ENCODE data around the gene FLT4.

DNA sequence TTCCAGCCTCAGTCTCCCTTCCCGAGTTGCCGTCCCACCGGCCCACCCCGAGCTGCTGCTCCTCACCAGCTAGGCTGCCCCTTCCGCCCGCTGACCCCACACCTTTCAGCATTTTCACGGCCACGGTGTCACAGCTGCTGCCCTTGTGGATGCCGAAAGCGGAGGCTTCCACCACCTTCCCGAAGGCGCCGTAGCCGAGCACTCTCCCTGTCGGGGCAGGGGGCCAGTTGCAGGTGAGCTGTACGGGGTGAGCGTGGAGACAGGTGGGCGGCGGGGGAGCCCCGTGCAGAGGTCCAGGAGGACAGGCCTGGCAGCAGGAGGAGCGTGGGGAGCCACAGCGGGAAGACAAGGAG lies 29.9 kb downstream of the FLT4 start:
- TF ChIP-seq ESRRA (IDR thresholded peaks at IDR 0.05; ENCODE audit: borderline replicate concordance, low read length) (no peak), RAD21 (conservative IDR thresholded peaks at IDR 0.05 in 1 of 2, IDR thresholded peaks at IDR 0.05 in 1 of 2) (no peak), NR3C1 (IDR thresholded peaks at IDR 0.05) (no peak), CHD2 (IDR thresholded peaks at IDR 0.05; ENCODE audit: low read length, partially characterized antibody) (no peak), EP300 (IDR thresholded peaks at IDR 0.05) (no peak)
- TF ChIP-seq, protein P1, sequence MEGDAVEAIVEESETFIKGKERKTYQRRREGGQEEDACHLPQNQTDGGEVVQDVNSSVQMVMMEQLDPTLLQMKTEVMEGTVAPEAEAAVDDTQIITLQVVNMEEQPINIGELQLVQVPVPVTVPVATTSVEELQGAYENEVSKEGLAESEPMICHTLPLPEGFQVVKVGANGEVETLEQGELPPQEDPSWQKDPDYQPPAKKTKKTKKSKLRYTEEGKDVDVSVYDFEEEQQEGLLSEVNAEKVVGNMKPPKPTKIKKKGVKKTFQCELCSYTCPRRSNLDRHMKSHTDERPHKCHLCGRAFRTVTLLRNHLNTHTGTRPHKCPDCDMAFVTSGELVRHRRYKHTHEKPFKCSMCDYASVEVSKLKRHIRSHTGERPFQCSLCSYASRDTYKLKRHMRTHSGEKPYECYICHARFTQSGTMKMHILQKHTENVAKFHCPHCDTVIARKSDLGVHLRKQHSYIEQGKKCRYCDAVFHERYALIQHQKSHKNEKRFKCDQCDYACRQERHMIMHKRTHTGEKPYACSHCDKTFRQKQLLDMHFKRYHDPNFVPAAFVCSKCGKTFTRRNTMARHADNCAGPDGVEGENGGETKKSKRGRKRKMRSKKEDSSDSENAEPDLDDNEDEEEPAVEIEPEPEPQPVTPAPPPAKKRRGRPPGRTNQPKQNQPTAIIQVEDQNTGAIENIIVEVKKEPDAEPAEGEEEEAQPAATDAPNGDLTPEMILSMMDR (IDR thresholded peaks at IDR 0.05) = no peak
- TF ChIP-seq, protein P2, sequence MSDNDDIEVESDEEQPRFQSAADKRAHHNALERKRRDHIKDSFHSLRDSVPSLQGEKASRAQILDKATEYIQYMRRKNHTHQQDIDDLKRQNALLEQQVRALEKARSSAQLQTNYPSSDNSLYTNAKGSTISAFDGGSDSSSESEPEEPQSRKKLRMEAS (IDR thresholded peaks at IDR 0.05) = no peak
- TF ChIP-seq, protein P3, sequence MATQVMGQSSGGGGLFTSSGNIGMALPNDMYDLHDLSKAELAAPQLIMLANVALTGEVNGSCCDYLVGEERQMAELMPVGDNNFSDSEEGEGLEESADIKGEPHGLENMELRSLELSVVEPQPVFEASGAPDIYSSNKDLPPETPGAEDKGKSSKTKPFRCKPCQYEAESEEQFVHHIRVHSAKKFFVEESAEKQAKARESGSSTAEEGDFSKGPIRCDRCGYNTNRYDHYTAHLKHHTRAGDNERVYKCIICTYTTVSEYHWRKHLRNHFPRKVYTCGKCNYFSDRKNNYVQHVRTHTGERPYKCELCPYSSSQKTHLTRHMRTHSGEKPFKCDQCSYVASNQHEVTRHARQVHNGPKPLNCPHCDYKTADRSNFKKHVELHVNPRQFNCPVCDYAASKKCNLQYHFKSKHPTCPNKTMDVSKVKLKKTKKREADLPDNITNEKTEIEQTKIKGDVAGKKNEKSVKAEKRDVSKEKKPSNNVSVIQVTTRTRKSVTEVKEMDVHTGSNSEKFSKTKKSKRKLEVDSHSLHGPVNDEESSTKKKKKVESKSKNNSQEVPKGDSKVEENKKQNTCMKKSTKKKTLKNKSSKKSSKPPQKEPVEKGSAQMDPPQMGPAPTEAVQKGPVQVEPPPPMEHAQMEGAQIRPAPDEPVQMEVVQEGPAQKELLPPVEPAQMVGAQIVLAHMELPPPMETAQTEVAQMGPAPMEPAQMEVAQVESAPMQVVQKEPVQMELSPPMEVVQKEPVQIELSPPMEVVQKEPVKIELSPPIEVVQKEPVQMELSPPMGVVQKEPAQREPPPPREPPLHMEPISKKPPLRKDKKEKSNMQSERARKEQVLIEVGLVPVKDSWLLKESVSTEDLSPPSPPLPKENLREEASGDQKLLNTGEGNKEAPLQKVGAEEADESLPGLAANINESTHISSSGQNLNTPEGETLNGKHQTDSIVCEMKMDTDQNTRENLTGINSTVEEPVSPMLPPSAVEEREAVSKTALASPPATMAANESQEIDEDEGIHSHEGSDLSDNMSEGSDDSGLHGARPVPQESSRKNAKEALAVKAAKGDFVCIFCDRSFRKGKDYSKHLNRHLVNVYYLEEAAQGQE (IDR thresholded peaks at IDR 0.05) = no peak
- TF ChIP-seq, protein P4, sequence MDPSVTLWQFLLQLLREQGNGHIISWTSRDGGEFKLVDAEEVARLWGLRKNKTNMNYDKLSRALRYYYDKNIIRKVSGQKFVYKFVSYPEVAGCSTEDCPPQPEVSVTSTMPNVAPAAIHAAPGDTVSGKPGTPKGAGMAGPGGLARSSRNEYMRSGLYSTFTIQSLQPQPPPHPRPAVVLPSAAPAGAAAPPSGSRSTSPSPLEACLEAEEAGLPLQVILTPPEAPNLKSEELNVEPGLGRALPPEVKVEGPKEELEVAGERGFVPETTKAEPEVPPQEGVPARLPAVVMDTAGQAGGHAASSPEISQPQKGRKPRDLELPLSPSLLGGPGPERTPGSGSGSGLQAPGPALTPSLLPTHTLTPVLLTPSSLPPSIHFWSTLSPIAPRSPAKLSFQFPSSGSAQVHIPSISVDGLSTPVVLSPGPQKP (IDR thresholded peaks at IDR 0.05; ENCODE audit: low read depth, low read length) = no peak

Measured in A549 (cell line).